Measurements from ENCODE around the gene SETD2.

SETD2 gene

DNA sequence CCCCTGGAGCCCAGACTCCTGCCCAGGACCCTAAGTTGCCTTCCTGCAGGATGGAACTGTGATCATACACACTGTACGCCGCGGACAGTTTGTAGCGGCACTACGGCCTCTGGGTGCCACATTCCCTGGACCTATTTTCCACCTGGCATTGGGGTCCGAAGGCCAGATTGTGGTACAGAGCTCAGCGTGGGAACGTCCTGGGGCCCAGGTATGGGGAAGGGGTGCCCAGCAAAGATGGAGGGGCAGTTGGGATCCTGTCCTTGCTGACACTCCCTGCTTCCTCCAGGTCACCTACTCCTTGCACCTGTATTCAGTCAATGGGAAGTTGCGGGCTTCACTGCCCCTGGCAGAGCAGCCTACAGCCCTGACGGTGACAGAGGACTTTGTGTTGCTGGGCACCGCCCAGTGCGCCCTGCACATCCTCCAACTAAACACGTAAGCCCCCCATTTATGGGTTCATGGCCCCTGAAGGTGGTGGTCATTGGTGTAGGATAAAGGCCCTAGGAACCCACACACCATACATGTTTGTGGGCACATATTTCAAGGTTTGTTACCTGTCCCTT, 155.6 kb downstream of the SETD2 start:
- no peak for ATAC-seq
- TF ChIP-seq TCF4 (CRISPR knock-in tag; IDR thresholded peaks at IDR 0.05; ENCODE audit: borderline replicate concordance) (no peak), ARNTL (CRISPR knock-in tag; IDR thresholded peaks at IDR 0.05; ENCODE audit: borderline replicate concordance, low read depth) (no peak), ISL1 (CRISPR knock-in tag; IDR thresholded peaks at IDR 0.05) (no peak), TOX (CRISPR knock-in tag; IDR thresholded peaks at IDR 0.05; ENCODE audit: borderline replicate concordance) (no peak), BACH2 (CRISPR knock-in tag; IDR thresholded peaks at IDR 0.05; ENCODE audit: borderline replicate concordance) (no peak), ZNF8 (CRISPR knock-in tag; IDR thresholded peaks at IDR 0.05) (no peak), CSDC2 (CRISPR knock-in tag; IDR thresholded peaks at IDR 0.05) (no peak), SNAI2 (CRISPR knock-in tag; IDR thresholded peaks at IDR 0.05) (no peak)
- TF ChIP-seq, protein P1, sequence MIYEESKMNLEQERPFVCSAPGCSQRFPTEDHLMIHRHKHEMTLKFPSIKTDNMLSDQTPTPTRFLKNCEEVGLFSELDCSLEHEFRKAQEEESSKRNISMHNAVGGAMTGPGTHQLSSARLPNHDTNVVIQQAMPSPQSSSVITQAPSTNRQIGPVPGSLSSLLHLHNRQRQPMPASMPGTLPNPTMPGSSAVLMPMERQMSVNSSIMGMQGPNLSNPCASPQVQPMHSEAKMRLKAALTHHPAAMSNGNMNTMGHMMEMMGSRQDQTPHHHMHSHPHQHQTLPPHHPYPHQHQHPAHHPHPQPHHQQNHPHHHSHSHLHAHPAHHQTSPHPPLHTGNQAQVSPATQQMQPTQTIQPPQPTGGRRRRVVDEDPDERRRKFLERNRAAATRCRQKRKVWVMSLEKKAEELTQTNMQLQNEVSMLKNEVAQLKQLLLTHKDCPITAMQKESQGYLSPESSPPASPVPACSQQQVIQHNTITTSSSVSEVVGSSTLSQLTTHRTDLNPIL (CRISPR knock-in tag; IDR thresholded peaks at IDR 0.05; ENCODE audit: low read depth): no peak
- TF ChIP-seq, protein P2, sequence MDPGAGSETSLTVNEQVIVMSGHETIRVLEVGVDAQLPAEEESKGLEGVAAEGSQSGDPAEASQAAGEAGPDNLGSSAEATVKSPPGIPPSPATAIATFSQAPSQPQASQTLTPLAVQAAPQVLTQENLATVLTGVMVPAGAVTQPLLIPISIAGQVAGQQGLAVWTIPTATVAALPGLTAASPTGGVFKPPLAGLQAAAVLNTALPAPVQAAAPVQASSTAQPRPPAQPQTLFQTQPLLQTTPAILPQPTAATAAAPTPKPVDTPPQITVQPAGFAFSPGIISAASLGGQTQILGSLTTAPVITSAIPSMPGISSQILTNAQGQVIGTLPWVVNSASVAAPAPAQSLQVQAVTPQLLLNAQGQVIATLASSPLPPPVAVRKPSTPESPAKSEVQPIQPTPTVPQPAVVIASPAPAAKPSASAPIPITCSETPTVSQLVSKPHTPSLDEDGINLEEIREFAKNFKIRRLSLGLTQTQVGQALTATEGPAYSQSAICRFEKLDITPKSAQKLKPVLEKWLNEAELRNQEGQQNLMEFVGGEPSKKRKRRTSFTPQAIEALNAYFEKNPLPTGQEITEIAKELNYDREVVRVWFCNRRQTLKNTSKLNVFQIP (CRISPR knock-in tag; IDR thresholded peaks at IDR 0.05; ENCODE audit: borderline replicate concordance, low read depth): no peak
- TF ChIP-seq, protein P3, sequence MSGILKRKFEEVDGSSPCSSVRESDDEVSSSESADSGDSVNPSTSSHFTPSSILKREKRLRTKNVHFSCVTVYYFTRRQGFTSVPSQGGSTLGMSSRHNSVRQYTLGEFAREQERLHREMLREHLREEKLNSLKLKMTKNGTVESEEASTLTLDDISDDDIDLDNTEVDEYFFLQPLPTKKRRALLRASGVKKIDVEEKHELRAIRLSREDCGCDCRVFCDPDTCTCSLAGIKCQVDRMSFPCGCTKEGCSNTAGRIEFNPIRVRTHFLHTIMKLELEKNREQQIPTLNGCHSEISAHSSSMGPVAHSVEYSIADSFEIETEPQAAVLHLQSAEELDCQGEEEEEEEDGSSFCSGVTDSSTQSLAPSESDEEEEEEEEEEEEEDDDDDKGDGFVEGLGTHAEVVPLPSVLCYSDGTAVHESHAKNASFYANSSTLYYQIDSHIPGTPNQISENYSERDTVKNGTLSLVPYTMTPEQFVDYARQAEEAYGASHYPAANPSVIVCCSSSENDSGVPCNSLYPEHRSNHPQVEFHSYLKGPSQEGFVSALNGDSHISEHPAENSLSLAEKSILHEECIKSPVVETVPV (CRISPR knock-in tag; IDR thresholded peaks at IDR 0.05): no peak
- TF ChIP-seq, protein P4, sequence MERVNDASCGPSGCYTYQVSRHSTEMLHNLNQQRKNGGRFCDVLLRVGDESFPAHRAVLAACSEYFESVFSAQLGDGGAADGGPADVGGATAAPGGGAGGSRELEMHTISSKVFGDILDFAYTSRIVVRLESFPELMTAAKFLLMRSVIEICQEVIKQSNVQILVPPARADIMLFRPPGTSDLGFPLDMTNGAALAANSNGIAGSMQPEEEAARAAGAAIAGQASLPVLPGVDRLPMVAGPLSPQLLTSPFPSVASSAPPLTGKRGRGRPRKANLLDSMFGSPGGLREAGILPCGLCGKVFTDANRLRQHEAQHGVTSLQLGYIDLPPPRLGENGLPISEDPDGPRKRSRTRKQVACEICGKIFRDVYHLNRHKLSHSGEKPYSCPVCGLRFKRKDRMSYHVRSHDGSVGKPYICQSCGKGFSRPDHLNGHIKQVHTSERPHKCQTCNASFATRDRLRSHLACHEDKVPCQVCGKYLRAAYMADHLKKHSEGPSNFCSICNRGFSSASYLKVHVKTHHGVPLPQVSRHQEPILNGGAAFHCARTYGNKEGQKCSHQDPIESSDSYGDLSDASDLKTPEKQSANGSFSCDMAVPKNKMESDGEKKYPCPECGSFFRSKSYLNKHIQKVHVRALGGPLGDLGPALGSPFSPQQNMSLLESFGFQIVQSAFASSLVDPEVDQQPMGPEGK (CRISPR knock-in tag; IDR thresholded peaks at IDR 0.05; ENCODE audit: borderline replicate concordance): no peak
- TF ChIP-seq, protein P5, sequence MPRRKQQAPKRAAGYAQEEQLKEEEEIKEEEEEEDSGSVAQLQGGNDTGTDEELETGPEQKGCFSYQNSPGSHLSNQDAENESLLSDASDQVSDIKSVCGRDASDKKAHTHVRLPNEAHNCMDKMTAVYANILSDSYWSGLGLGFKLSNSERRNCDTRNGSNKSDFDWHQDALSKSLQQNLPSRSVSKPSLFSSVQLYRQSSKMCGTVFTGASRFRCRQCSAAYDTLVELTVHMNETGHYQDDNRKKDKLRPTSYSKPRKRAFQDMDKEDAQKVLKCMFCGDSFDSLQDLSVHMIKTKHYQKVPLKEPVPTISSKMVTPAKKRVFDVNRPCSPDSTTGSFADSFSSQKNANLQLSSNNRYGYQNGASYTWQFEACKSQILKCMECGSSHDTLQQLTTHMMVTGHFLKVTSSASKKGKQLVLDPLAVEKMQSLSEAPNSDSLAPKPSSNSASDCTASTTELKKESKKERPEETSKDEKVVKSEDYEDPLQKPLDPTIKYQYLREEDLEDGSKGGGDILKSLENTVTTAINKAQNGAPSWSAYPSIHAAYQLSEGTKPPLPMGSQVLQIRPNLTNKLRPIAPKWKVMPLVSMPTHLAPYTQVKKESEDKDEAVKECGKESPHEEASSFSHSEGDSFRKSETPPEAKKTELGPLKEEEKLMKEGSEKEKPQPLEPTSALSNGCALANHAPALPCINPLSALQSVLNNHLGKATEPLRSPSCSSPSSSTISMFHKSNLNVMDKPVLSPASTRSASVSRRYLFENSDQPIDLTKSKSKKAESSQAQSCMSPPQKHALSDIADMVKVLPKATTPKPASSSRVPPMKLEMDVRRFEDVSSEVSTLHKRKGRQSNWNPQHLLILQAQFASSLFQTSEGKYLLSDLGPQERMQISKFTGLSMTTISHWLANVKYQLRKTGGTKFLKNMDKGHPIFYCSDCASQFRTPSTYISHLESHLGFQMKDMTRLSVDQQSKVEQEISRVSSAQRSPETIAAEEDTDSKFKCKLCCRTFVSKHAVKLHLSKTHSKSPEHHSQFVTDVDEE (CRISPR knock-in tag; IDR thresholded peaks at IDR 0.05): no peak

DNA sequence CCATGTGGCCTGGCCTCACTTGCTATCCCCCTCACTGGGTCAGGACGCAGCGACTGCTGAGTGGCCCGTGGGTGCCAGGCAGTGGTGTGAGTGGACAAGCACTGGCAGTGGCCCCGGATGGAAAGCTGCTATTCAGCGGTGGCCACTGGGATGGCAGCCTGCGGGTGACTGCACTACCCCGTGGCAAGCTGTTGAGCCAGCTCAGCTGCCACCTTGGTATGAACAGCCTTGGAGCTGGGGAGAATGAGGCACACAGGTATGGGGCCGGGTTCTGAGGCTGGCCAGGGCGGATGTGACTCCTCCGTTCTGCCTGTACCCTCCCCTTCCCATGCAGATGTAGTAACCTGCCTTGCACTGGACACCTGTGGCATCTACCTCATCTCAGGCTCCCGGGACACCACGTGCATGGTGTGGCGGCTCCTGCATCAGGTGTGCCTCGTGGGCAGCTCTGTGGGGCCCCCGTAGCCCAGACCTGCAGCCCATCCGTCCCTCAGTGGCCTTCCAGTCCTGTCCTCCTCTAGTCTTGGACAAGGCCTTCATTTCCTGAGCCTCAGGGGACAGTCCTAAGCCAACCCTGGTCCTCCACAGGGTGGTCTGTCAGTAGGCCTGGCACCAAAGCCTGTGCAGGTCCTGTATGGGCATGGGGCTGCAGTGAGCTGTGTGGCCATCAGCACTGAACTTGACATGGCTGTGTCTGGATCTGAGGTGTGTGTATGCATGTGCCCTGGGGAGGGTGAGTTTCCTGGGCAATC, 156.3 kb downstream of the SETD2 start:
- no peak for ATAC-seq
- TF ChIP-seq, protein P3 (CRISPR knock-in tag; IDR thresholded peaks at IDR 0.05): no peak
- TF ChIP-seq CSDC2 (CRISPR knock-in tag; IDR thresholded peaks at IDR 0.05) (no peak), GLIS3 (CRISPR knock-in tag; IDR thresholded peaks at IDR 0.05) (no peak), SNAI2 (CRISPR knock-in tag; IDR thresholded peaks at IDR 0.05) (no peak), ZNF565 (CRISPR knock-in tag; conservative IDR thresholded peaks at IDR 0.05; ENCODE audit: low read depth) (no peak), ISL1 (CRISPR knock-in tag; IDR thresholded peaks at IDR 0.05) (no peak), TCF4 (CRISPR knock-in tag; IDR thresholded peaks at IDR 0.05; ENCODE audit: borderline replicate concordance) (no peak), ZNF8 (CRISPR knock-in tag; IDR thresholded peaks at IDR 0.05) (no peak), ESRRG (CRISPR knock-in tag; IDR thresholded peaks at IDR 0.05) (no peak)
- TF ChIP-seq, protein P2 (CRISPR knock-in tag; IDR thresholded peaks at IDR 0.05; ENCODE audit: borderline replicate concordance, low read depth): no peak
- TF ChIP-seq, protein P5 (CRISPR knock-in tag; IDR thresholded peaks at IDR 0.05): no peak
- TF ChIP-seq, protein P1 (CRISPR knock-in tag; IDR thresholded peaks at IDR 0.05; ENCODE audit: low read depth): no peak
